K562 (cell line): Measurements from ENCODE around the gene ENTR1. TPM values are rescaled to one million over a fixed set of nuclear protein-coding genes. Genes with fewer than 3 reads are reported as not detected.

Source experiments
- ATAC-seq: fragments of 200-7000 bp; cut with Tn5 transposase; 3 replicates; pipeline ENCODE4 v1.9.1; 2020; ENCODE audit warnings: moderate library complexity
- BruUV-seq: library from RNA; stranded (reverse); fragments of 400-500 nt; replicated peaks from 2 replicates; lab custom pipeline; 2021; lab: Mats Ljungman, UMichigan
- CTCF ChIA-PET: fragments of 300-600 bp; formaldehyde crosslinking; extraction: SDS; loops from one replicate; lab custom pipeline; 2021; ENCODE audit warnings: low intra/inter-chr PET ratio; lab: Yijun Ruan, JAX
- POLR2A ChIA-PET: fragments of 300-600, 350-650 bp; sonication (Branson Sonifier 250); formaldehyde crosslinking; extraction: SDS; loops from one replicate; lab custom pipeline; 2021; ENCODE audit warnings: antibody characterized with exemption, inconsistent platforms; lab: Yijun Ruan, JAX
- DNase-seq, 4 experiments: peaks; one replicate each; pipeline versions ENCODE4 v3.0.0 to v3.0.0-alpha.2; 2011 to 2018; ENCODE audit warnings: low spot score in 3 of 4, mixed read lengths in 3 of 4; ENCODE audit errors: extremely low read depth in 1 of 4
- FAIRE-seq: peaks from 2 replicates; lab custom pipeline; 2011; peaks lifted over from hg19 to GRCh38; lab: Jason Lieb, UNC
- H2AFZ ChIP-seq: 2 replicates; pipeline ENCODE4 v1.6.0; 2011; ENCODE audit warnings: low read depth, low read length, control low read depth, inconsistent platforms
- H3K27ac ChIP-seq: fragments of 200-600 bp; 3 replicates; pipeline ENCODE4 v1.8.0; 2011; ENCODE audit warnings: low read depth, mild to moderate bottlenecking, control low read depth, inconsistent platforms, low read length, moderate library complexity, mixed read lengths; ENCODE audit errors: extremely low read depth
- H3K27me3 ChIP-seq, 2 experiments: fragments of 300-600 bp in 1 of 2; 2 replicates in 1 of 2; 3 replicates in 1 of 2; pipeline versions ENCODE4 v1.6.0 to v1.8.0; 2011; ENCODE audit warnings: inconsistent platforms in 2 of 2, low read length in 2 of 2, mild to moderate bottlenecking in 1 of 2, mixed read lengths in 1 of 2, moderate library complexity in 1 of 2; ENCODE audit not compliant: control insufficient read depth in 2 of 2, insufficient read depth in 2 of 2
- H3K36me3 ChIP-seq: fragments of 300-600 bp; 3 replicates; pipeline ENCODE4 v1.8.0; 2011; ENCODE audit warnings: mild to moderate bottlenecking, low read length, inconsistent platforms; ENCODE audit not compliant: control insufficient read depth, insufficient read depth
- H3K4me1 ChIP-seq, 2 experiments: fragments of 200-600 bp in 1 of 2; replicated peaks in 1 of 2; 2 replicates in 1 of 2; 3 replicates in 1 of 2; pipeline versions ENCODE4 v1.5.1 to v1.8.0; 2011; ENCODE audit warnings: inconsistent platforms in 2 of 2, low read length in 2 of 2, mild to moderate bottlenecking in 1 of 2, mixed read lengths in 1 of 2, moderate library complexity in 1 of 2; ENCODE audit not compliant: control insufficient read depth in 2 of 2, insufficient read depth in 2 of 2
- H3K4me2 ChIP-seq: 2 replicates; pipeline ENCODE4 v1.6.1; 2011; ENCODE audit warnings: low read length, control low read depth, inconsistent platforms, mixed read lengths; ENCODE audit not compliant: insufficient read depth
- H3K4me3 ChIP-seq: fragments of 200-600 bp; sonication (generic), shearing (Covaris generic); 2 replicates; pipeline ENCODE4 v1.5.1; 2016; ENCODE audit warnings: control low read depth, inconsistent platforms
- H3K79me2 ChIP-seq: fragments of 200-600 bp; 3 replicates; pipeline ENCODE4 v1.8.0; 2011; ENCODE audit warnings: low read length, inconsistent platforms; ENCODE audit not compliant: control insufficient read depth, insufficient read depth
- H3K9ac ChIP-seq, 2 experiments: 2 replicates each; pipeline versions ENCODE4 v1.6.0 to v1.6.1; 2011; ENCODE audit warnings: low read depth in 2 of 2, low read length in 2 of 2, control low read depth in 1 of 2, inconsistent platforms in 1 of 2, mild to moderate bottlenecking in 1 of 2, mixed read lengths in 1 of 2; ENCODE audit not compliant: insufficient read depth in 1 of 2
- H3K9me1 ChIP-seq: one replicate; pipeline ENCODE4 v1.6.0; 2011; ENCODE audit warnings: inconsistent platforms, mild to moderate bottlenecking, low read length, moderate library complexity; ENCODE audit not compliant: control insufficient read depth, insufficient read depth
- H3K9me3 ChIP-seq: replicated peaks from 2 replicates; pipeline ENCODE4 v1.5.1; 2011; ENCODE audit warnings: low read depth, low read length, inconsistent platforms; ENCODE audit not compliant: control insufficient read depth, insufficient read depth
- H4K20me1 ChIP-seq: replicated peaks from 2 replicates; pipeline ENCODE4 v1.6.1; 2011; ENCODE audit warnings: low read length, inconsistent platforms, mixed read lengths; ENCODE audit not compliant: control insufficient read depth, insufficient read depth
- POLR2G ChIP-seq: fragments of 200-400 bp; formaldehyde crosslinking; IDR thresholded peaks from 2 replicates; pipeline ENCODE4 v1.6.1; 2017; ENCODE audit warnings: low read depth, mild to moderate bottlenecking, antibody characterized with exemption, low read length, moderate library complexity
- RBFOX2 ChIP-seq: fragments of 200-400 bp; formaldehyde crosslinking; IDR thresholded peaks from 2 replicates; pipeline ENCODE4 v1.6.1; 2017; ENCODE audit warnings: low read depth, mild to moderate bottlenecking, low read length, moderate library complexity
- RFX1 ChIP-seq: fragments of 450-650 bp; IDR thresholded peaks from 2 replicates; pipeline ENCODE4 v1.6.1; 2016; ENCODE audit warnings: mild to moderate bottlenecking, moderate library complexity
- SMARCA5 ChIP-seq: fragments of 450-650 bp; IDR thresholded peaks from 2 replicates; pipeline ENCODE4 v1.6.1; 2016
- WGBS: fragments of 100-300 bp; shearing (Covaris generic); methylation state at CpG from one replicate; pipeline ENCODE4 v1.1.6; 2016; ENCODE audit warnings: low coverage, mixed read lengths; ENCODE audit not compliant: insufficient coverage; ENCODE audit errors: missing lambda C conversion rate; 5-methylcytosine and 5-hydroxymethylcytosine counted together
- in situ Hi-C: fragments of 300-500 bp; cut with MboI; formaldehyde crosslinking; loops from 4 replicates; pipeline ENCODE4 v1.15.0; 2018; ENCODE audit warnings: inconsistent platforms, mixed read lengths
- intact Hi-C: fragments of 100-400 bp; cut with micrococcal nuclease; formaldehyde crosslinking; loops from 2 replicates; pipeline ENCODE4 v1.14.2; 2022
- polyA plus RNA-seq, 8 experiments: library from polyadenylated mRNA; depleted of rRNA in 4 of 8; stranded (reverse) in 5 of 8; unstranded in 3 of 8; fragments of >200 nt; fragmentation: Nextera tagmentation in 2 of 8; fragmentation: Illumina TruSeq in 1 of 8; extraction: Ambion mirVana in 2 of 8; extraction: Trizol in 1 of 8; gene quantifications; 2 replicates each; pipeline versions ENCODE4 v1.2.1 to v1.2.3, GENCODE V29; 2011 to 2014; ENCODE audit warnings: inconsistent platforms in 1 of 8, missing spikeins in 1 of 8
- total RNA-seq, 7 experiments: library from RNA; depleted of rRNA in 6 of 7; stranded (reverse); fragments of >200 nt in 6 of 7; fragmentation: Illumina TruSeq in 2 of 7; extraction: Trizol in 2 of 7; gene quantifications; 2 replicates each; pipeline versions ENCODE4 v1.2.1 to v1.2.3, GENCODE V29; 2011 to 2021; ENCODE audit warnings: low replicate concordance in 1 of 7

The ENTR1 gene
- total and polyA plus RNA-seq, 9 of the 15 experiments (the other 6 are each of a cell fraction or from before 2014, with no cell fraction given) = 6.7 to 106 (median 72.6) TPM

- Histone ChIP-seq H3K4me2 (no peak overlapping the region), H3K4me1 (peaks cover 7 to 44% of the 10 kb centered on the region in 2 experiments; a peak in 4 of 5 replicates), H3K79me2 (peaks cover 31% of the 10 kb centered on the region), H3K4me3 (no peak overlapping the region), H3K27me3 (no peaks in the 10 kb centered on the region), H3K9ac (no peak overlapping the region), H3K9me1 (no peaks in the 10 kb centered on the region), H3K9me3 (no peaks in the 10 kb centered on the region), H3K27ac (no peak overlapping the region), H2AFZ (no peak overlapping the region), H4K20me1 (no peaks in the 10 kb centered on the region; the same call in 1 of the 2 replicates), H3K36me3 (peaks cover 71% of the 10 kb centered on the region)
- TF ChIP-seq RFX1 (no peak), RBFOX2 (peak; percentile 53), SMARCA5 (no peak), POLR2G (peak; percentile 63)
- intact Hi-C loops (no loop called here), in situ Hi-C loops (no loop called here)
- no TSS peak for BruUV-seq
- ChIA-PET POLR2A (interaction anchor here (0.6 to 1.1 kb wide), 6 partner anchors 8 to 731 kb away, joined by 3 to 4 read pairs (median 3); no protein-coding TSS in a partner anchor), CTCF (interaction anchor here (0.7 to 1.0 kb wide), 2 partner anchors 61 to 63 kb away, joined by 3 read pairs; no protein-coding TSS in a partner anchor)
- WGBS = 86% methylated on average over 11 of the region's 13 CpGs
- ATAC-seq (no peak), FAIRE-seq (no peak), DNase-seq (no peak)
Observed at GRCh38 chr9:136402067-136402466, 8.3 kb downstream of the ENTR1 start.
